CMK (cell line): ENCODE measurements around the gene CTU2.

ENCODE experiments used
- DNase-seq: peaks from one replicate; pipeline ENCODE4 v3.0.0-alpha.2; 2010; ENCODE audit warnings: low read depth

The CTU2 gene

DNA sequence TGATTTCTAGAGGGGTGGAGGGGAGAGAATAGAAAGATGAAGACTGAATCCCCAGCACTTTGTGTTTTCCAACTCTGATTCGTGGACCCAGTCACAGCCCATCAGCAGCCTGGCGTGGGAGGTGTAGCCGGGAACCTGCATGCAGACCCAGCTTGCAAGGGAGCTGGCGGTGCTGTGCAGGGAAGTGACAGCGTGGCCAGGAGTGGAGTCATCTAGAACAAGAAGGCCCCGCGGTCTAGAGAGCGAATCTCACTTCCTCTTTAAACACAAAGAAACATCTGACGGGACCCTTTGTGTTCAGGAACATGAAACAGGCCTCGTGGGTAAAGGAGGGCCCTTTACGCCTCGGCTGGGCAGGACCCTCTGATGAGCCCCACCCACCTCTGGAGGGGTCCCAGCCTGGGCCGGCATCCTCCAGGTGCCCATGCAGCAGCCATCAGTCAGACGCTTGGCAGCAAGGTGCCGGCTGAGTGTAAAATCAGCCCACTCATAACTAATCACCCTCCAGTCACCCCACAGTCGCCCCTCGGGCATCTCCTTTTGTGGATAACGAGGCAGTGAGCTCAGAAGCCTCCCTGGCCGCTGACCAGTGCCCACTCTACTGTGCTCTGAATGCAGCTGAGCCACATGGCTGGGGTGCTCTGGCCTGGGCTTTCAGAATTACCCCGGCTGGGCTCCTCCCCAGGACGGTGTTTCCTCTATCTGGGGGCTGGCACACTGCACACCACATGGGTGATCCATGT lies 24.4 kb upstream of the CTU2 start:
- DNase-seq: no peak

DNA sequence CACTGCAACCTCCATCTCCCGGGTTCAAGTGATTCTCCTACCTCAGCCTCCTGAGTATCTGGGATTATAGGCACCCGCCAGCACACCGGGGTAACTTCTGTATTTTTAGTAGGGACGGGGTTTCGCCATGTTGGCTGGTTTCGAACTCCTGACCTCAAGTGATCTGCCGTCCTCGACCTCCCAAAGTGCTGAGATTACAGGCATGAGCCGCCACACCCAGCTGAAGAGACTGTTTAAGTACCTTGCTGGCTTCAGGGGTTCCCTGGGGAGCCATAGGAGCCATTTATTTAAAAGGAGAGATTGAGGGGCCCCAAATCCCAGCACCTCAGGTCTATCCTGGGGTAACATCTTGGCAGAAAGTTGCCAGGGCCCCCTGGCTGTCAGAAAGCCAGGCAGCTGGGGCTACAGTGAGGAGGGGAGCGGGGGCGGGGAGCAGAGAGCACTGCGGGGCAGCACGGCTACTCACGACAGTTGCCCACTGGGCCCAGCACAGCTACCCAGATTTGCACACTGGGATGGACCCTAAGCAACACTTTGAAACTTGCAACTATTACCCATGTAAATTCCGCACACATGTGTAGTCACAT lies 21.6 kb upstream of the CTU2 start:
- DNase-seq: no peak

DNA sequence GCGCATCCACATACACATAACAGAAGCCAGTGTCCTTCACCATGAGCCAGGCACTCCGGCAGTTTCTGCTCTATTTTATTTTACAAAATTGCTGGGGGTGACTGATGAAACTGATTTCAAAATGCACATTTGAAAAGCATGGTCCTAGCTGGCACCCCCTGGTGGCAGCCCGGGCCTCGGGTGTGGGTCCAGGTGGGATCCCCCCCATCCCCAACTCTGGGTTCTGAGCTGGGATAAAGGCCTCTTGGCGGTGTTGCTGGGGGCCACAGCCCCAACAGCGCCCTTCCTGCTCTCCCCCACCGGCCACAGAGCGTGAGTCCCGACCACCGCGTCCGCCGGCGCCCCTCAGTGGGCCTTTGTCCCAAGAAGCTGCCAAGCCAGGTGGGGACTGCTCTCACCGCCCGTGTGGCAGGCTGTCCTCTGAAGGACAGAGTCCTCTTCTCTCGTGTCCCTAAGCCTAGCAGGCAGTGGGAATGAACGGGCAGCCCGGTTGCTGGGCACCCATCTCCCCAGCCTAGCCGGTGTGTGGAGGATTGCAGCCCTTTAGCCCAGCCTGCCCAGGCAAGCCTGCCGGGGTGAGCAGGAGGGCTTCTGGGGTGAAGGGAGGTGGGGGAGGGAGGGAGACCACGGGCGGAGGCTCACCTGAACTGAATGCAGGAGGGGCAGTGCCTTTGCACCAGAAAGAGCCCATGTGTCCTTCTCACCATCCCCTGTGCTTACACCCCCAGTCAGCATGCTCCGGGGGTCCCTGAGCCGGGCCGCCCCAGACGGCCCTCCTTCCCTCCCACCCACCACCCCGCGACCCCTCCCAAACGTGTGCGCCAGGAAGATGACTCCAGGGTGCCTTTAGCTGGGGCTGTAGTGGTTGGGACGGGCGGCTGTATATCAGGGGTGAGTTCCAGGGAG lies 20.9 kb upstream of the CTU2 start:
- DNase-seq: no peak

DNA sequence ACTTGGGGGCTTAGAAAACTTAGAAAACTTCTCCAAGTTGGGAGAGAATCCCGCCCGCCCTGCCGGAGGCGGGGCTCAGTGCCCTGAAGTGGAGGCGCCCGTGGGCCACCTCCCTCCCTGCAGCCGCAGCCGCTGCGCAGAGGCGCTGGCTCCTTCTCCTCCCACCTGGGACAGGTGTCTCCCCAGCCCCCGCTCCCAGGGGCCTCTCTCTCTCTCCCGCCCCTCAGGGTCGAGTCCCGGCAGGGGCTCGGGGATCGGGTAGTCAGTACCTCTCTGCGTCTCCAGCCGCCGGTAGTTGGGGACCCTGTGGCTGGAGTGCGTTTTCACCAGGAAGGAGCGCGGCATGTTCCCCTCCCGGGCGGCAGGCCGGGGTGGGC lies 20.3 kb upstream of the CTU2 start:
- no peak for DNase-seq

DNA sequence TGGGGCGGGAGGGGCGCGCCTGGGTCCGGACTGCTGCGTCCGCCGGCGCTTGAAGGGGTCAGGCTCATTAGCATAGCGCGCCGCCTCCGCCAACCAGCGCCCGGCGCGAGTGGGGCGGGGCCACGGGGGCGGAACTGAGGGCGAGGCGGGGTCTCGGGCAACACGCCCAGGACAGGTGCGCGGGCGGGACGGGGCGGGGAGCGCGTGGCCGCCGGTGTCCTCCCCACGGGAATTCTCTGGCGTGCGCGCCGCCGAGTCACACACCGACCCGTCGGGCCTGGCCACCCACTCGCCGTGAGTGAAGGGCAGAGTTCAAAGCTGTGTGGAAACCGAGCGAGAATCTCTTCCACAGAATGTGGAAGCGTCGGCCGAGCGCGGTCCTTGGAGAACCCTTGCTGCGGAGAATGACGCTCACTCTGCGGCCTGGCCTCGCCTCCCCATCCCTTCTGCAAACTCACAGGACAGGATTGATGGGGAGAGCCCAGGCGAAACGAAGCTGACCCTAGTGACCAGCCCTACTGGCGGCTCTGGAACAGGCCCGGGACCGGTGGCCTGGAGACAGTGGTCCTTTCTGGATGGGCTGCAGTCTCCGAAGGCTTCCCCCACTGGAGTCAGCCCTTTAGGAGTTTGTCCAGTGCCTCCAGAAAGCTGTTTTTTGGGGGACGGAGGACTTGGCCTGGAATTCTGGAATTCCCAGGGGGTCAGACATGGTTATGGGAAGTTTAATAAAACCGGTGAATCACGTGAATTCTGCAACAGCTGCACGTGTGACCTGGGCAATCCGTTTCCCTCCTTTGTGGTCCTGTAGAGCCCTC lies 19.7 kb upstream of the CTU2 start, which contains the start of gene SNAI3:
SNAI3 (minus strand) TSS at position 69 of the 815 bp plus-strand sequence. CDS start 101 bp downstream, outside the sequence.
- DNase-seq: peak; percentile 81

DNA sequence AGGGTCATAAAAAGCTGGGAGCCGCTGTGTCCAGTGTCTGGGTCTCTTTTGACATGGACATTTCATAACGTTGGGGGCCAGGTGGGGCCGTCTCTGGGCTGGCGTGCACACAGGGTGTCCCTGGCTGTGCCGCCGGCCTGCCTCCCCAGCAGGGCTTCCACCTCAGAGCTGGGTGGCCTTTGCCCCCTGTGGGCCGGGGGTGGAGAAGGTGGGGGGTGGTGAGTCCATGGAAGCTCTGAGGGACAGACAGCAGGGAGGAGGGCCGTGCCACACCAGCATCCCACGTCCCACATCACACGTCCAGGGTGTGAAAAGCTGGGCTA lies 19.1 kb upstream of the CTU2 start:
- no peak for DNase-seq

DNA sequence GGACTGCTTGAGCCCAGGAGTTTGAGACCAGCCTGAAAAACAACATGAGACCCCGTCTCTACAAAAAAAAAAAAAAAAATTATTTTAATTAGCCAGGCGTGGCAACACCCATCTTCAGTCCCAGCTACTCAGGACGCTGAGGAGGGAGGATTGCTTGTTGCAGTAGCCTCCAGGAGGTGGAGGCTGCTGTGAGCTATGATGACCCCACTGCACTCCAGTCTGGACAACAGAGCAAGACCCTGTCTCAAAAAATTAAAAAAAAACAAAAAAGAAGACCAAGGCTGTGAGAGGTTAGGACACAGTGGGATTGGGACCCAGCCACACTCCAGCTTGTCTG lies 18.7 kb upstream of the CTU2 start:
- DNase-seq: no peak

DNA sequence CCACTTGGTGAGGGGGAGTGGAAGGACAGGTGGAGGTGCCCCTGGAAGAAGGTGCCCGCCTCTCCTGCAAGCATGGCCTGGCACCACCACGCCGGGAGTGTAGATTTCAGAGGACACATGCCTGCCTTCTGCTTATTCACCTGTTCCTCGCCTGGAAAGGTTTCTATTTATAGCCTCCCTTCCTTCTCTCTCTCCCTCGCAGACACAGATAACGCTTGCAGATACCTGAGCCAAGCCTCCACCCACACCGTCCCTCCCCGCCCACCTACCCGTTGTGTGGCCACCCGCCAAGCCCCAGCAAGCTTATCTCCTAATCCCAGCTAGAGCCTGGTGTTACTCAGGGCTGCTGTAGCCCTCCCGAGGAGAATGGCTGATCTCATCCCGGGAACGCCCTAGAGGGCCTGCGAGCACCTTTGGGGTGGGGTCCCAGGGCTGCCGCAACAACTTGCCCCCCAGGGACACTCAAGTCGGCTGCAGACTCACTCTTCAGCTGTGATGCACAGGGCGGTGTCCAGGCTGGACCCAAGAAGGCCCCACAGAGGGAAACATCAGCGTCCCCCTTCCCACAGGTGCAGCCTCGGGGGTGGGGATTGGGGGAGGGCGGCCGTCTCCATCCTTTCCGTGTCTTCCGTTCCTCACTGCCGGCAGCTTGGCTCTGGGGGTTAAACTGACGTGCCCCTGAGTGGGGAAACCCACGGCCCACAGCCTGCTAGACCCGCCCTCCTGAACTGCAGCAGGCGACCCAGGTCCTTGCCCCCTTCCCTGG lies 18.1 kb upstream of the CTU2 start:
- DNase-seq: no peak

DNA sequence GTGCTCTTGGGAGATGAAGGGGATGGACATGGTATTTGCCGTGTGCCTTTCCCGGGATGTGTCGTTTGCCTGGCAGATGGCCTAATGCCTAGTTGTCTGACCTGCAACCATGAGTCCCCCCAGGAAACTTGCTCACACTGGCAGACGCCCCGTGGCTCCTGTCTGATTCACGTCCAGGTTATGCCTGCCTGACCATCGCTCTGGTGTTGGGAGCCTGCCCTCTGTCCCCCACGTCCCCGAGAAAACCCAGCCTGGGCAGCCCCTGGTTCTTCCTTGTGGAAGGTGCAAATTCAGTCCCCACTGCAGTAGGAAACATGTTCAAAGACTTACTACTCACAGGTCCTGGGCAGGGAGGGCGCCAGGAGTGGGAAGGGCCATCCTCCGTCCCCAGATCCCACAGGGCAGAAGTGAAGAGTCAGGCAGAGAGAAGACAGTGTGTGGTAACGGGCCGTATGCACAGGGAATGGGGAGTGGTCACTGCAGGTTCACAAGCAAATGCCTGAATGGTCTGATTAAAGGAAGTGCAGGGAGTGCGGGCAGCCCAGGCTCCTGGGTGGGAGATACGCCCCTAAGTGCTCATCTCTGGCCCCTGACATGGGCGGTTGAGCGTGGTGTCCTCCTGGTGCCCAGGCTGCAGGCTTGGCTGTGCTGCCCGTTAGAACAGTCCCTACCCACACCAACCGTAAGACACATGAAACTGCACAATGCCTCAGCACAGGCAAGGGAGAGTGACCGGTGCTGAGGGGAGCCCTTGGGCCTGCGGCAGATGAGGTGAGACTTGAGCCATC lies 15.8 kb upstream of the CTU2 start:
- no peak for DNase-seq

DNA sequence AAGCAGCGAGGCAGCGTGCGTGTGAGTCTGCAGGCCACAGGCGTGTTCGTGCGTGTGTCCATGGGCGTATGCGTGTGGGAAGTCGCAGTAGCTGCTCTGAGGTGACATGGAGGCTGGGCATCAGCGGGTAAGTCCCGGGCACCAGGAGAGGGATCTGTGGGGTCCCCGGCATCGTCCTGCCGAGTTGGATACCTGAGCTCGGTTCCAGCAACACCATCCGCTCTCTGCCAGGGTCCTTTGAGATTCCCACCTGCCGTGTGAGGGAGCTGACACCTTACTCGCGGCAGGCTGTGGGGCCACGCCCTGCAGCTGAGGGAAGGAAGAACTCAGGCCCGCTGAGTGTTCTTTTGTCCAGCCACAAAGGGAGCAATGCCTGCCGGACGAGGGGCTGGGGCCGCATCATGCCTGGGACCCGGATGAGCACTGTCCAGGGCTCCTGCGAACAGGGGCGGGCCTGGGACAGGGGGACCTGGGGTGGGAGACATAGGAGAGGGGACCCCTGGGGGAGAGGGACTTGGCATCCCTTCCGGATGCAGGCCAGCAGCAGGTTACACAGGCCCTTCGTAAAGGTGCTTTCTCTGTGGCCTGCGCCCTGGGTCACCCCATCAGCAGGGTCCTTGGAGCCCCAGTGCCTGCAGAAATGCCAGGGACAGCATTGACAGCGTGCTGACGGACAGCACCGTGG lies 15.0 kb upstream of the CTU2 start:
- DNase-seq: no peak

DNA sequence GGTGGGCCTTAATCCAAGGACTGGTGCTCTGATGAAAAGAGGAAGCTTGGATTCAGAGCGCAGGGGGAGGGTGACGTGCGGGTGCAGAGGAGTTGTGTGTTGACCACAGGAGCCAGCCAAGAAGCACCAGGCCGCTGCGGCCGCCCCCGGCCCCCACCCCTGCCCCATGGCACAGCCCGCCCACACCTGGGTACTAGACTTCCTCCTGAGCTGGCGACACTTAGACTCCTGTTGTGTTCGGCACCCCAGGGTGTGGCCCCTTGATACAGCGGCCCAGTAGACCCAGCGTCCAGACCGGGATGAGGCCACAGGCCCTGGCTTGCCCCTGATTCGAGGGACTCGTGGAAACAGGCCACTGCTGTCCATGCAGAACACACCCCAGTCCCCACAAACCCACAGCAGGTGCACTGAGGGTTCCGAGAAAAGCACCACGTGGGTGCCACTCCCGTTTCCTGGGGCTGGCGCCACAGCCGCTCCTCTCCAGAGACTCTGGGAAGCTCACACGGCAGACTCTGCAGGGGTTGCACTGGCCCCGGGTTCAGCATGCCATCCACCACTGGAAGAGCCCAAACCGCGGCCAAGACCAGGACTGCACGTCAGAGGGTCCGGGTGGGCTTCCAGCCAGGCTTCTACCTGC lies 14.3 kb upstream of the CTU2 start:
- no peak for DNase-seq

DNA sequence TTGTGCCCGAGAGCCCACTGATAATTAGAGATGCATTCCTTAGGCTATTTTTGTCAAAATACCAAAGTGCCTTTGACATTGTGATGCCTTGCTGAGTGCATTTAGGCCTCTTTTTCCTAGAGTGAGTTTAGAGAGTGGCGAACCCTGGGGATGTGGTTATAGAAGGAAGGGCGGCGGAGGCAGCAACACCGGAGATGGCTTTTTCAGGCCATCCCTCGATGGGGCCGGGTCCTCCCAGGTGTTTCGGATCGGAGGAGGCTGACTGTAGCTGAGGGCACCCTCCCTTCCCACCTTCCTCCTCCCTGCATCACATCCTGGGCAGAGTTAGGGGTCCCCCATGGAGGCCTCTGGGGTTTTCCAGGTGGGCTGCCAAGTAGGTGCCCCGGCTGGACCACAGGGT lies 13.4 kb upstream of the CTU2 start:
- no peak for DNase-seq

DNA sequence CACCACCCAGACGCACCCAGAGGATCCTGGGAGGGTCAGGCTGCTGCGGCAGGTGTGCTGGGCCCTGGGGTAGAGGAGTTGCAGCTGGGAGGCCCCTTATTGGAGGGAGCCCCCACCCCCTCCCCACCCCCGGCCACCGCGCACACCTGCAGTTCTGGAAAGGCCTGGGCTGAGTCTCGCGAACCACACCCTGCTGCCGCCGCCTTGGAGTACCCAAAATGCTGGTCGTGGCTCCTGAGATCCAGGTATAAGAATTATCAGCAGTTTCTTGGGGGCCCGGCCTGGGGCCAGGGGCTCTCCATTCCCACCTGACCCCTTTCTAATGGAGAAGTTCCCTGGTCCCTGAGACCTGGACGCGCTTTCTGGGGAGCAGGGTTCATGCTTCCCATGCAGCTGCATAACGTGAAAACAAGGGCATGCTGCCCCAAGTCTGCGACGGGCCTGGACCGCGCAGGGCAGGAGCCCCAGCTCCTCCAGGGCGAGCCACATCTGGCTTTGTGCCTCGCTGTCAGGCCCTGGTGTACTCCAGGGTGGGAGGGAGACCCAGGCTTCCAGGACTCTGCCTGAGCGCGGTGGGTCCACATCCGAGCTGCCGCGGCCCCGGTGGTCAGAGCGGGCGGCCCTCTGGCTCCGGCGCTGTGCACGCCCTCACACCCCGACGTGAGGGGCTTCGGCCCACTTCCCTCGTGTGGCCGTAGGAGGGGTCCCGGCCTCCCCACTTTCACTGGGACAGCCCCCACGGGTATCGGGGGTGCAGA lies 12.7 kb upstream of the CTU2 start:
- no peak for DNase-seq

DNA sequence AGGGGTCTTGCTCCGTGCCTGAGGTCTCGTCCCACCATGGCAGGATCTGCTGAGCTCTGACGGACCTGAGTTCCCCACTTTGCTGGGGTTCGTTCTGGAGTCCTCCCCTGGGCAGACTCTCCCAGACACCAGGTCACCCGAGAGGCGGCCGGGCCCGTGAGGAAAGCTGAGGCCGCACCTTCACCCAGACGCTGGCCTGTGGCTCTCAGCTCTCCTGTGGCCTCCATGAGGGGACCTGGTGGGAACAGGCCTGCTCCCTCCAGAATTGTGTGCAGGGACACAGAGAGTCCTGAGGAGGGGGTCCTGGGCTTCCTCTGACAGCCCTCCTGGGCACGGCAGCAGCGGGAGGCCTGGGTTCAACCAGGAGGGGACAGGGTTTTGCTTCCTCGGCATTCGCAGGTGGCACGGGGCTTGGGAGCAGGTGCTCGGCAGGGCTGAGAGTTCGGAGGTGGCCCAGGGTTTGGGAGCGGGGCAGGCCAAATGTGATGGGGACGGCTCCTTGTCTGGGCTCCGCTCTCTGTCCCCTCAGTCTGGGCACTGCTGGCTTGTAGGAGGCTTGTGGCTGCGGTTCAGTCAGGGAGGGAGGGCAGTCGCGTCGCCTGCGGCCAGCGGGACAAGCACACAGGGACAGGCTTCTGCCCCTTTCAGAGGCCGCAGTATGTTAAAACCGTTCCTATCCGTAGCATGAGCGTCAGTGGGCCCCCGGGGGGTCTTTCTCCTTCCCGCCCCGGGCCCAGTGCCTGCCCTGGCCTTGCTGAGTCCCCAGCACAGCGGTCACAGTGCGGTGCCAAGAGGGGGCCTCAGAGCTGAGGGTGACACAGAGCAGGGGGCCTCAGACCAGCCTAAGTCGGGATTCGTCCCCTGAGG lies 11.8 kb upstream of the CTU2 start:
- no peak for DNase-seq

DNA sequence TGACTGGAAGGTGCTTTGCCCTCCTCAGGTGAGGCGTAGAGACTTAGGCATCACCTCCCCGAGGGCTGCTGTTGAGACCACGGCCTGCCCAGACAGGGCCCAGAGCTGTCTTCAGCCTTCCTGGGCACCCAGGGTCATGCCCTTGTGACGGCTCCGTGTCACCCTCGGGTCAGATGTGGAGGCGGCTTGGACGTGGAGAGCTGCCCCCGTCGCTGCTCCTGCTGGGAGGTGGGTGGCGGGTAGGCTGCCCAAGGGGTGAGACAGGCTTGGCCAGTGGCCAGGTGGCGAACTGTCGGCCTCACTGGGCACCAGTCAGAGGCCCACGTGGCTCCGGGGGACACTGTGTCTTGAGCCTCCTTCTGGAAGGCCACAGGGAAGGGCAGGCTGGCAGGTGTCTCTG lies 11.1 kb upstream of the CTU2 start:
- no peak for DNase-seq

DNA sequence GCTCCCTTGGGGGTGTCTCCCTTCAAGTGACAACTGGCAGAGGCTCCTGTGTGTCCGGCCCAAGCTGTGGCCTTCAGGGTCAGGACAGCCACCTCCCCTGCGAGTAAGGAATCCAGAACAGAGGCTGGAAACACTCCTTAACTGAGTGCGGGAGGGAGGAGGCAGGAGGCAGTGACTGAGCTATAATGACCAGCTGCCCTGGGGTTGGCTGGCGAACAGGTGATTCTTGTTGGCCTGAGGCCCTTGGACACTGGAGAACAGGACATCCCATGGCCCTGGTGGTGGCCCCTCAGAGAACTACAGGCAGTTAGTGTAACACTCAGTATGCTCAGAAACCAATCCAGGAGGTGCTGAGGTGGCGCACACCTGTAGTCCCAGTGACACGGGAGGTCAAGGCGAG lies 10.6 kb upstream of the CTU2 start:
- no peak for DNase-seq

DNA sequence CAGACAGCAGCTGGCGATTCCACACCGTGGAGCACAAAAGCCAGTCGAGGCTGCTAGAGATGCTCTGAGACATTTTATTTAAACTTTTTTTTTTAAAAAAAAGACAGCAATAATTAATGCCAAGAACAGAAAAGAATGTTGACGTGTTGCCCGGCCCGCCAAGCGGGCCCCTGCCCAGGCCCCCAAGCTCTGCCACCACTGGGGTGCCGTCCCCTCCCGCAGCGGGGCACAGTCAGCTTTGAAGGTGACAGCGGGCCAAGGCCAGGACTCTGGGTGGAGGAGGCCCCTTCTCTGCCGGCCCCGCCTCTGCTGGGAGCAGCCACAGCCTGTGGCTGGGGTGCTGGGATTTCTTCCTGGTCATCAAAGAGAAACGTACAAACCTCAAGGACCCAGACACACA lies 9.9 kb upstream of the CTU2 start:
- no peak for DNase-seq
